Suprapubic skin (tissue), 4 donors: ENCODE measurements around the gene SPATA7.

ENCODE experiments used
- EP300 ChIP-seq: sonication (generic); formaldehyde crosslinking; IDR thresholded peaks from one replicate; pipeline ENCODE4 v1.6.1; 2017; ENCODE audit warnings: antibody characterized with exemption
- POLR2A ChIP-seq, 2 donors: fragments of 450-650 bp; IDR thresholded peaks; one replicate each; pipeline ENCODE4 v1.6.1; 2017; ENCODE audit warnings: antibody characterized with exemption in 2 of 2, mild to moderate bottlenecking in 2 of 2, moderate library complexity in 2 of 2
- POLR2AphosphoS5 ChIP-seq, 3 donors: sonication (generic); formaldehyde crosslinking; IDR thresholded peaks; one replicate each; pipeline ENCODE4 v1.6.1; 2017; ENCODE audit warnings: antibody characterized with exemption in 3 of 3
- TF ChIP-seq, protein P1 (sequence below), 2 donors: fragments of 200-600 bp in 1 of 2; fragments of 450-650 bp in 1 of 2; sonication (generic) in 1 of 2; IDR thresholded peaks; one replicate each; pipeline ENCODE4 v1.5.1; 2016 to 2019; ENCODE audit warnings: antibody characterized with exemption in 2 of 2, mild to moderate bottlenecking in 1 of 2, moderate library complexity in 1 of 2

DNA sequence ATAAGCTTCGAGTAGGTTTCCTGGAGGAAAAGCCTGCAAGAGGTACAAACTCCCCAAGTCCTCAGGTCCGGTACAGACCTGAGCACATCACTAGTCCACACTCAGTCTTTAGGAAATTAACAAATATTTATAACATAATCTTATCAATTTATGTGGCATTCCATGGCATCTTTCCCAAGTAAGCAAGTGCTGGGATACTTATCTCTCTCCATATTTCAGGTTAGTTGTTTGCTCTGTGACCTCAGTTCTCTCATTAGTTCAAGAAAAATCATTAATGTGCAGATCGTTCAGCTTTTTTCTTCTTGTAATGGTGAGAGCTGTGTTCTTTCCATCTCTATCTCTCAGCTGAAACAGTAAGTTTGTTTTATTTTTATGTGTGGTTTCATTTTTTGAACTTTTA lies 34.7 kb downstream of the SPATA7 start:
- TF ChIP-seq, protein P1, sequence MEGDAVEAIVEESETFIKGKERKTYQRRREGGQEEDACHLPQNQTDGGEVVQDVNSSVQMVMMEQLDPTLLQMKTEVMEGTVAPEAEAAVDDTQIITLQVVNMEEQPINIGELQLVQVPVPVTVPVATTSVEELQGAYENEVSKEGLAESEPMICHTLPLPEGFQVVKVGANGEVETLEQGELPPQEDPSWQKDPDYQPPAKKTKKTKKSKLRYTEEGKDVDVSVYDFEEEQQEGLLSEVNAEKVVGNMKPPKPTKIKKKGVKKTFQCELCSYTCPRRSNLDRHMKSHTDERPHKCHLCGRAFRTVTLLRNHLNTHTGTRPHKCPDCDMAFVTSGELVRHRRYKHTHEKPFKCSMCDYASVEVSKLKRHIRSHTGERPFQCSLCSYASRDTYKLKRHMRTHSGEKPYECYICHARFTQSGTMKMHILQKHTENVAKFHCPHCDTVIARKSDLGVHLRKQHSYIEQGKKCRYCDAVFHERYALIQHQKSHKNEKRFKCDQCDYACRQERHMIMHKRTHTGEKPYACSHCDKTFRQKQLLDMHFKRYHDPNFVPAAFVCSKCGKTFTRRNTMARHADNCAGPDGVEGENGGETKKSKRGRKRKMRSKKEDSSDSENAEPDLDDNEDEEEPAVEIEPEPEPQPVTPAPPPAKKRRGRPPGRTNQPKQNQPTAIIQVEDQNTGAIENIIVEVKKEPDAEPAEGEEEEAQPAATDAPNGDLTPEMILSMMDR (IDR thresholded peaks at IDR 0.05), result no peak
- TF ChIP-seq POLR2AphosphoS5 (IDR thresholded peaks at IDR 0.05) (no peak), EP300 (no peak), POLR2A (IDR thresholded peaks at IDR 0.05) (no peak)
